Right atrium auricular region (tissue), 2 donors: Measurements from ENCODE around the gene C6orf120. TPM values are rescaled to one million over a fixed set of nuclear protein-coding genes. Genes with fewer than 3 reads are reported as not detected.

Source experiments
- DNase-seq: peaks from one replicate; pipeline ENCODE4 v3.0.0-alpha.2; 2019; ENCODE audit warnings: low spot score
- H3K27ac ChIP-seq, 2 donors: fragments of 200-600 bp; sonication (generic); 1 replicate in 1 of 2; 2 replicates in 1 of 2; pipeline ENCODE4 v1.5.1; 2016 to 2019
- H3K27me3 ChIP-seq, 2 donors: fragments of 200-600 bp; sonication (generic); one replicate each; pipeline versions ENCODE4 v1.5.1 to v1.6.0; 2017 to 2019
- H3K36me3 ChIP-seq: fragments of 200-600 bp; sonication (generic); one replicate; pipeline ENCODE4 v1.5.1; 2016
- H3K4me1 ChIP-seq, 2 donors: fragments of 200-600 bp; sonication (generic); one replicate each; pipeline versions ENCODE4 v1.5.1 to v1.6.0; 2017 to 2019
- H3K4me3 ChIP-seq, 2 donors: fragments of 200-600 bp; sonication (generic); 1 replicate in 1 of 2; 2 replicates in 1 of 2; pipeline ENCODE4 v1.5.1; 2017 to 2019; ENCODE audit warnings: mild to moderate bottlenecking in 1 of 2, moderate library complexity in 1 of 2
- H3K9me3 ChIP-seq, 2 donors: fragments of 200-600 bp; sonication (generic); one replicate each; pipeline ENCODE4 v1.5.1; 2019
- total RNA-seq, 2 donors: library from RNA; depleted of rRNA; stranded (reverse); fragments of >200 nt; gene quantifications; one replicate each; pipeline ENCODE4 v1.1.0, GENCODE V29; 2016
- TF ChIP-seq, protein P1 (sequence below), 2 donors: fragments of 200-600 bp; sonication (generic); IDR thresholded peaks; one replicate each; pipeline ENCODE4 v1.5.1; 2019; ENCODE audit warnings: antibody characterized with exemption in 2 of 2

Gene C6orf120
- total RNA-seq, 2 donors from 2014 or later, result 18.0 to 19.6 TPM

DNA sequence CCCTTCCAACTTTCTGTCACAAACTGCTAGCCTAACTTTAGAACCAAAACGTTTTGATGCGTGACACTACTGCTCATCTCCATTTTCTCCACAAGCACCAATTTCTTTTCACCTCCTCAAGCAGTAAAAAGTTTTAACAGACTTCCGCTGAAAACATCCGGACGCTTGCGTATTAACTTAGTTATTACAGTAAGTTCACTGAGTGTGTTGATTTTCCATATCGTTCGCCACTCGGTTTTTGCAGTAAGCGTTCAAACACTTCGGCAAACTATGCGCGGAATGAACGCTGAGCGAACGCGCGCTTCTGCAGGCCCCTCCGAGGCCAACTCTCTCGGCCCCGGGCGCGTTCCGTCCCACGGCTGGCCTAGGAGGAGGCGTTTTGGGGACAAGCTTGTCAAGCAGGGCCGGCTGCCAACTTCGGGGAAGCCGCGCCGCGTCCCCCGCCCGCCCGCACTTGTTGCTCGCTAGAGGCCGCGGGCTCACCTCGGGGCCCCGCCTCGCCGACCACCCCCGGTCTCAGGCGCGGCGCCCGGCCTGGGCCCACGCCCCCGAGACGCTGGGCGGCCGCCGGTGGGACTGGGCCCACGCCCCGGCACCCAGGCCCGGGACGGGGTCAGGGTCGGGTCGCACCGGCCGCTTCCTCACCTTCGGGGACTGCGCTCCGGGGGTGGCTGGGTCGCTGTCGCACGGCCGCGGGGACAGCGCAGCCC lies 21.4 kb downstream of the C6orf120 start:
- Histone ChIP-seq H3K9me3 (no peaks in the 10 kb centered on the region), H3K4me1 (peaks cover 0 to 14% of the 10 kb centered on the region in 2 donors), H3K36me3 (no peaks in the 10 kb centered on the region), H3K4me3 (peak overlapping the region; percentile 65 to 72), H3K27ac (peak overlapping the region; percentile 84 to 90), H3K27me3 (no peaks in the 10 kb centered on the region)
- TF ChIP-seq, protein P1, sequence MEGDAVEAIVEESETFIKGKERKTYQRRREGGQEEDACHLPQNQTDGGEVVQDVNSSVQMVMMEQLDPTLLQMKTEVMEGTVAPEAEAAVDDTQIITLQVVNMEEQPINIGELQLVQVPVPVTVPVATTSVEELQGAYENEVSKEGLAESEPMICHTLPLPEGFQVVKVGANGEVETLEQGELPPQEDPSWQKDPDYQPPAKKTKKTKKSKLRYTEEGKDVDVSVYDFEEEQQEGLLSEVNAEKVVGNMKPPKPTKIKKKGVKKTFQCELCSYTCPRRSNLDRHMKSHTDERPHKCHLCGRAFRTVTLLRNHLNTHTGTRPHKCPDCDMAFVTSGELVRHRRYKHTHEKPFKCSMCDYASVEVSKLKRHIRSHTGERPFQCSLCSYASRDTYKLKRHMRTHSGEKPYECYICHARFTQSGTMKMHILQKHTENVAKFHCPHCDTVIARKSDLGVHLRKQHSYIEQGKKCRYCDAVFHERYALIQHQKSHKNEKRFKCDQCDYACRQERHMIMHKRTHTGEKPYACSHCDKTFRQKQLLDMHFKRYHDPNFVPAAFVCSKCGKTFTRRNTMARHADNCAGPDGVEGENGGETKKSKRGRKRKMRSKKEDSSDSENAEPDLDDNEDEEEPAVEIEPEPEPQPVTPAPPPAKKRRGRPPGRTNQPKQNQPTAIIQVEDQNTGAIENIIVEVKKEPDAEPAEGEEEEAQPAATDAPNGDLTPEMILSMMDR (IDR thresholded peaks at IDR 0.05), result no peak
- DNase-seq, result peak; percentile 81

DNA sequence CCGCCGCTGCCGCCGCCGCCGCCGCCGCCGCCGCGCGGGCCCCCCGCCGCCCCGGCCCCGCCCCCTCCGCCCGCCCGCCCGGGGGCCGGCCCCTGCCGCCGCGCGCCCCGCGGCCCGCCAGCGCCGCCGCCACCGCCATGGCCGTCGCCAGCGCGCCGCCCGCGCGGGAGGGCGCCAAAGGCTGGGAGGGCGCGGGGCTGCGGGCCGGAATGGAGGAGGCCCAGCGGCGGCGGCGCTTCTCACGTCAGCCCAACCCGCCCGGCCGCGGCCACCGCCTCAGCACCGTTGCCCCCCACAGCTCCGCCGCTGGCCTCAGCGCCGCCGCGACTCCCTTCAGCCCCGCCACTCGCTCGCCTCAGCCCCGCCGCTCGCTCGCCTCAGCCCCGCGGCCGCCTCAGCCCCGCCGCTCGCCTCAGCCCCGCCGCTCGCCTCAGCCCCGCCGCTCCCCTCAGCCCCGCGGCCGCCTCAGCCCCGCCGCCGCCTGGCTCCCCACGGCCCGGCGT lies 22.1 kb downstream of the C6orf120 start:
- H3K9me3 ChIP-seq, result no peaks in the 10 kb centered on the region
- peaks cover 0 to 14% of the 10 kb centered on the region in 2 donors for H3K4me1 ChIP-seq
- peak overlapping the region; percentile 74 to 76 for H3K27ac ChIP-seq
- no peak for DNase-seq
- TF ChIP-seq, protein P1 (IDR thresholded peaks at IDR 0.05), result no peak
- no peaks in the 10 kb centered on the region for H3K27me3 ChIP-seq
- no peaks in the 10 kb centered on the region for H3K36me3 ChIP-seq
- H3K4me3 ChIP-seq, result peak overlapping the region; percentile 69 to 76

DNA sequence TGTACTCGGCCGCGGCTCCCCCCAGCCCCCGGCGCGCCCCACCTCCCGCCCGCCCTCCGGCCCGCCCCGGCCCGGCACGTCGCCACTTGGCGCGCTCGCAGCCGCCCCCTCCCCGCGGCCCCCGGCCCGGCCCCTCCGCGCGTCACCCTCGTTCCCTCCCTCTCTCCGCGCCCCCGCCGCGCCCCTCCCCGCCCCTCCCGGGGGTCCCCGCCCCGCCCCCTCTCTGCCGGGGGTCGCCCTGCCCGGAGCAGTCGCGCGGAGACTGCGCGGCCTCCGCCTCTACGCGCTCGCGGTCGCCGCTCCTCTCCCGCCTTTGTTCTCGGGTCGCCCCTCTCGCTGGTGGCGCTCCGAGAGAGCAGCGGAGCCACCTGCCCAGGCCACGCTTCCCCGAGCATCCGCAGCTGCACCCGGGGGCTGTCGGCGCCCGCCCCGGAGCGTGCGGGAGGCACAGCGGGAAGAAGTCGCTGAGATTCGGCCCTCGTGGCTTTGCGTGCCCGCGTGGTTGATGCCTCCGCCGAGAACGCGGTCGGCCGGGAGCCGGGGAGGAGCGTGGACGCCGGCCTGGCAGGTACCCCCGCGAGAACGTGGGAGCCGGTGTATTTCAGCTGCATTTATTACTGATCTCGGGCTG lies 22.7 kb downstream of the C6orf120 start, which contains the start of gene PHF10:
Gene PHF10, minus strand, starts transcription at position 7 of the 631 bp plus-strand sequence. CDS start 569 bp downstream, outside the sequence.
- DNase-seq, result no peak
- Histone ChIP-seq H3K36me3 (no peaks in the 10 kb centered on the region), H3K4me3 (peak within 1 kb of the TSS; percentile 69 to 76), H3K9me3 (no peaks in the 10 kb centered on the region), H3K27me3 (no peaks in the 10 kb centered on the region), H3K4me1 (peaks cover 0 to 14% of the 10 kb centered on the region in 2 donors), H3K27ac (peak within 1 kb of the TSS; percentile 93 to 99)
- TF ChIP-seq, protein P1 (IDR thresholded peaks at IDR 0.05), result no peak

DNA sequence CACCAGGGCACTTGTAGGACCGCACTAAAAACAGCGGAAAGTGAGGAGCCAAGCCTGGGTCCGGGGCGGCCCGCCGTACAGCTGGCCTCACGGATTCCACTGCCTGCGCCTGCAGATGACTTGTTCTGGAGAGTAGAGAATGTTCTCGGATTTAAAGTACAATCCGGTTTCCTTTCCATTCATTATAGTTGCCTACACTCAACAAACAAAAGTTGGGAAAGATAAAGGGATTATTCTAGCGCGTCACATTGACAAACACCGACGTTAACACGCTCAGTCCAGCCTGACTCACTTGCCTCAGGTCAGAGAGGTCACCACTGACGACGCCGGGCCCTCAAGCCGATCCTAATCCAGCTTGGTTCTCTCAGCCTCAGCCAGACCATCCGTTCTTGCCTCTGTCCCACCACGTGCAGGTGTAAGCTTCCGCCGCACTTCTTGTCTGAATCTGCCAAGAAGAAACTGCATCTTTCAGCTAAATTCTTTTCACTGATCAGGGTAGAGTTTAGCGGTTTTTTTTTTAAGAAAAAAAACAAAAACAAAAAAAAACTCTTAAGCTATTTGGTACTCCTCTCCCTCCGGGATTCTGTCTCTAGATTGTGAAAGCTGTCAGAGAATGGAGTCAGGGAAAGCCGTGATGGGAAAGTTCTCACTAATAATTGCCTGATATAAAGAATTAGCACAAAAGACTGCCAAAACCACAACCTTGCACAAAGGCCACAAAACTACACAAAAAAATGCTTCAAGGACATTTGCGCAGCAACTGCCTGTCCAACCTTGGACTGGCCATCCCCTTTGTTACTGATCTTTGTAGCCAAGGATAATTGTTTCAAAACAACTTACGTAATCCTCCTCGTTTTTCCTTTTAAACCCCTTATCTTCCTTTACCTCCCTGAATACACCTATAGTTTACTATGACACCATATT lies 23.5 kb downstream of the C6orf120 start:
- H3K4me1 ChIP-seq, result peaks cover 0 to 14% of the 10 kb centered on the region in 2 donors
- H3K4me3 ChIP-seq, result peak overlapping the region; percentile 69 to 76
- TF ChIP-seq, protein P1 (IDR thresholded peaks at IDR 0.05), result no peak
- H3K9me3 ChIP-seq, result no peaks in the 10 kb centered on the region
- peak overlapping the region; percentile 93 to 99 for H3K27ac ChIP-seq
- H3K36me3 ChIP-seq, result no peaks in the 10 kb centered on the region
- DNase-seq, result peak; percentile 83
- H3K27me3 ChIP-seq, result no peaks in the 10 kb centered on the region

DNA sequence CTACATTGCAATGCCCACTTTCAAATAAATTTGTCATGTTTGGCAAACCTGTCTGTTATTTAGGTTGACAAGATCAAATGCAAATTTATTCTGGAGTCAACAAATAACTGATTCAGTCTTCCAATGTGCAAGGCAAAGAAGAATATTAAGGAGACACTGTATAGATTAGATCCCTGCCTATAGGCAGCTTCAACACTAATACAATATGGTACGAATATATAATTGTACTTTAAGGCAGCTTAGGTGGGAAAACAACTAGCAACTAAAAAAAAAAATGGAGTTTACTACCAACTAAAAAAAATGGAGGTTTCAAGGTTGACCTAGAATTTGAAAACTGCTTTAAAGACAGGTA lies 24.1 kb downstream of the C6orf120 start:
- H3K27me3 ChIP-seq, result no peaks in the 10 kb centered on the region
- peak overlapping the region in 1 of 2 donors; percentile 99 for H3K27ac ChIP-seq
- TF ChIP-seq, protein P1 (IDR thresholded peaks at IDR 0.05), result no peak
- no peak overlapping the region for H3K4me3 ChIP-seq
- H3K9me3 ChIP-seq, result no peaks in the 10 kb centered on the region
- H3K36me3 ChIP-seq, result no peaks in the 10 kb centered on the region
- H3K4me1 ChIP-seq, result peaks cover 0 to 14% of the 10 kb centered on the region in 2 donors
- DNase-seq, result no peak
